Thyroid gland (tissue), 4 donors: ENCODE results near the gene IFT43.

Source experiments
- POLR2A ChIP-seq, 2 donors: fragments of 450-650 bp; IDR thresholded peaks; one replicate each; pipeline ENCODE4 v1.6.1; 2017; ENCODE audit warnings: antibody characterized with exemption in 2 of 2, mild to moderate bottlenecking in 2 of 2, moderate library complexity in 1 of 2
- TF ChIP-seq, protein P1 (sequence below), 6 experiments: fragments of 200-600 bp in 3 of 6; fragments of 450-650 bp in 3 of 6; sonication (generic) in 3 of 6; IDR thresholded peaks; one replicate each; pipeline ENCODE4 v1.5.1; 2016 to 2019; ENCODE audit warnings: antibody characterized with exemption in 6 of 6, mild to moderate bottlenecking in 2 of 6, inconsistent platforms in 1 of 6, moderate library complexity in 1 of 6

DNA sequence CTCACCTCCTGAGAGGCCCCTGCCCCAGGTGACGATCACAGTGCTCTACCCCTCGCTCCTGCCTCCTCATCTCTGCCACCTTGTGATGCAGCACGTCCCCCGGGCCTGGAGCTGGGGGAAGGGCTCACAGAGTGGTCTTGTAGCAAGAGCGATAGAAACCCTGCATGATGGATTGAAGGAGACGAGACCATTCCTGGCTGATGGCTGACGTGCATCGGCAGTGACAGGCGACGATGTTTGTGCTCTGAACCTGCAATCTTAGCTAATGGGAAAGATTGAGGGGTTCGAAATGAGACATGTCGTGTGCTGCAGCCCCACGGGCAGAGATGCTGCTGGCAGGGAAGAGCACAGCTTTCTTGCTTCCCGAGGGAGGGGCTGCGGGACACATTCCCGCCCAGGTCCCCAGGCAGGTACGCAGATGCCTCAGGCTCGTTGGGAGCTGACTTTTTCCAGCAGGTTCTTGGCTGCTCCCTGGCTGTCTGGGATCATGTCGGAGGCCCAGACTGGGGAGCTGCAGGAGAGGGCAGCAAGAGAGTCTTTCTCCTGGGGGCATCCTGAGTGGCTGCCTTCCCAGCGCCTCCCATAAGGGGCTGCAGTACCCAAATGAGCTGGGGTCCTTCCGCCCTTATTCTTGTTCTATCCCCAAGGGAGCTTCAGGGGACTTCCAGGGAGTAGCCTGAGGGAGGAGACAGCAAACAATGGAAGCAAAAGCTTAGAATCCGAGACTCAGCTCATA is 127.5 kb downstream of the IFT43 start:
- TF ChIP-seq, protein P1, sequence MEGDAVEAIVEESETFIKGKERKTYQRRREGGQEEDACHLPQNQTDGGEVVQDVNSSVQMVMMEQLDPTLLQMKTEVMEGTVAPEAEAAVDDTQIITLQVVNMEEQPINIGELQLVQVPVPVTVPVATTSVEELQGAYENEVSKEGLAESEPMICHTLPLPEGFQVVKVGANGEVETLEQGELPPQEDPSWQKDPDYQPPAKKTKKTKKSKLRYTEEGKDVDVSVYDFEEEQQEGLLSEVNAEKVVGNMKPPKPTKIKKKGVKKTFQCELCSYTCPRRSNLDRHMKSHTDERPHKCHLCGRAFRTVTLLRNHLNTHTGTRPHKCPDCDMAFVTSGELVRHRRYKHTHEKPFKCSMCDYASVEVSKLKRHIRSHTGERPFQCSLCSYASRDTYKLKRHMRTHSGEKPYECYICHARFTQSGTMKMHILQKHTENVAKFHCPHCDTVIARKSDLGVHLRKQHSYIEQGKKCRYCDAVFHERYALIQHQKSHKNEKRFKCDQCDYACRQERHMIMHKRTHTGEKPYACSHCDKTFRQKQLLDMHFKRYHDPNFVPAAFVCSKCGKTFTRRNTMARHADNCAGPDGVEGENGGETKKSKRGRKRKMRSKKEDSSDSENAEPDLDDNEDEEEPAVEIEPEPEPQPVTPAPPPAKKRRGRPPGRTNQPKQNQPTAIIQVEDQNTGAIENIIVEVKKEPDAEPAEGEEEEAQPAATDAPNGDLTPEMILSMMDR (IDR thresholded peaks at IDR 0.05): no peak
- no peak for TF ChIP-seq POLR2A (IDR thresholded peaks at IDR 0.05)
